T follicular helper cell (primary cell): ENCODE data around the gene COL28A1.
"Not testable (repeated sequence)": the region's sequence is repeated elsewhere in the genome, so short reads cannot be mapped to it uniquely, and the experiment has no call there.

ENCODE experiments used
- DNase-seq: peaks from one replicate; pipeline ENCODE4 v3.0.0-alpha.2; 2020; ENCODE audit warnings: low read depth

The COL28A1 gene

DNA sequence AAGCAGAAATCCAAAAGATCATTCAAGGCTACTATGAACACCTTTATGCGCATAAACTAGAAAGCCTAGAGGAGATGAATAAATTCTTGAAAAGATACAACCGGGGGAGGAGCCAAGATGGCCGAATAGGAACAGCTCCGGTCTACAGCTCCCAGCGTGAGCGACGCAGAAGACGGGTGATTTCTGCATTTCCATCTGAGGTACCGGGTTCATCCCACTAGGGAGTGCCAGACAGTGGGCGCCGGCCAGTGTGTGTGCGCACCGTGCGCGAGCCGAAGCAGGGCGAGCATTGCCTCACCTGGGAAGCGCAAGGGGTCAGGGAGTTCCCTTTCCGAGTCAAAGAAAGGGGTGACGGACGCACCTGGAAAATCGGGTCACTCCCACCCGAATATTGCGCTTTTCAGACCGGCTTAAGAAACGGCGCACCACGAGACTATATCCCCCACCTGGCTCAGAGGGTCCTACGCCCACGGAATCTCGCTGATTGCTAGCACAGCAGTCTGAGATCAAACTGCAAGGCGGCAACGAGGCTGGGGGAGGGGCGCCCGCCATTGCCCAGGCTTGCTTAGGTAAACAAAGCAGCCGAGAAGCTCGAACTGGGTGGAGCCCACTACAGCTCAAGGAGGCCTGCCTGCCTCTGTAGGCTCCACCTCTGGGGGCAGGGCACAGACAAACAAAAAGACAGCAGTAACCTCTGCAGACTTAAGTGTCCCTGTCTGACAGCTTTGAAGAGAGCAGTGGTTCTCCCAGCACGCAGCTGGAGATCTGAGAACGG lies 70.5 kb downstream of the COL28A1 start:
- DNase-seq, result not testable (repeated sequence)

GRCh38 chr7:7454000-7454399 lies 81.7 kb downstream of the COL28A1 start:
- DNase-seq, result no peak

- no peak for DNase-seq
Observed at GRCh38 chr7:7452652-7453051, 83.0 kb downstream of the COL28A1 start.

GRCh38 chr7:7452119-7452518 lies 83.6 kb downstream of the COL28A1 start:
- DNase-seq, result no peak

DNA sequence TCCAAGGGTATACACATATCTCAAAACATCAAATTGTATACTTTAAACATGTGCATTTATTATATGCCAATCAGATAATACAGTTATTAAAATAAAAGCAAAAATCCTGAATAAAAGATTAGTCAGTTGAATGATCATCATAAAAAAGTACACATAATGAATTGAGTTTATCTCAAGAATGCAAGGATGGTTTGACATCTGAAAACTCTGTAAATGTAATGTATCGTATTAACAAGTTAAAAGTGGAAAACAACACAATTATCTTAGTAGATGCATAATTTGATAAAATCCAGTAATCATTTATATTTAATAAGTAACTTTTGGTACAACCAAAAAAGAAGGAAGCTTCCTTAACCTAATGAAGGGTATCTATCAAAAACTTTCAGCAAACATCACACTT lies 86.6 kb downstream of the COL28A1 start:
- DNase-seq, result no peak

DNA sequence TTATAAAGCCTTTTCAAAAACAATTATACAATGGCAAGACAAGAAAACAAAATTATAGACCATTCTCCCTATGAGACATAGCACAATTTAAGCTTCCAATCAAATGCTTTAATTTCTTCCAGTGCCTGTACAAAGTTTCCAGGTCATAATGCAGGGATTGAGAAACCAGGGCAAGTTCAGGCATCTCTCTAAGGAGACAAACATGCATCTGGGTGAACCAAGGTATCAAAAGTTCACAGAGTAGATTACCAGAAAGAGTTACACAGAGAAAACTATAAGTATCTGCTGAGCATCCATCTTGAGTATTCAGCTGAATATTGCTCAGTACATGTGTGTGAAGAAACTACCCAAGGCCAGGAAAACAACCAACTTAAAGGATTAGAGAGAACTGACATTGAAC lies 89.1 kb downstream of the COL28A1 start:
- DNase-seq, result no peak

DNA sequence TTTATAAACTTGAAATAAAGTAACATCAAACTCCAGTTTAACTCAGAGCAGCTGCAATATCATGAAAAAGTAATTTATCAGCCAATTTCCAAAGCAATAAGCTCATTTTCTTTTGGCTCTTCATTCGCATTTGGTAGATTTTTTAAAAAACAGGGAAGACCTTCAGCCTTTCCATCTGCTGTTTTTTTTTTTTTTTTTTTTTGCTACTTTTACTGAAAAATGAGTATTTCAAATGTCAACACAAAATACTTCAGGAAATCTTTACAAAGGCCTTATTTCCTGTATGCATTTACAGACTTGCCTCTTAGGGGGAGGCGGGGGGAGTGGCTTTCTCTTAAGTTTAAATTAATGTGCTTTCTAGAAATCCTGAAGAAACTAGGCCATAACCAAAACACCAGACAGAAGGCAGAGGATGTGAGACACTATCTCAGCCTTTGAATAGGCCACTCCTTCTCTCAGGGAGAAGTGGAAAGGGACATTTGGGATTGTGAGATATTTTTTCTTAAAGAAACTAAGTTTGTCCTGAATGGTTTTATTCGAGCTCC lies 91.8 kb downstream of the COL28A1 start:
- DNase-seq, result no peak

DNA sequence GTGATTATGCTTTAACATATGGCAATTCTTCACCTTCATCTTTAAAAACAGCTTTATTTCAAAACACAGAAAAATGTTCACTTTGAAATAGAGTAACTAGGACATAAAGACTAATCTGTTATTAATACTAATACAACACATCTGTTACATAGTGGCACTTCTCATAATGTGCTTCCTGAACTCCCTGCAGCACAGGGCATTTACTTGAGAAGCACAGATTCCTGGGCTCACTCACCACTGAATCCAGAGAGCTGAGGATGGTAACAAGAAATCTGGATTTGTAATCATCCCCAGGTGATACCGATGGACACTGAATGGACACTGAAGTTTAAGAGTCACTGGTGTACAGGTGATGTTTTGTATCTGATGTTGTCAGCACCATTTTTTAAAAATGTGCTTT lies 96.1 kb downstream of the COL28A1 start:
- no peak for DNase-seq

GRCh38 chr7:7438851-7439250 lies 96.8 kb downstream of the COL28A1 start:
- DNase-seq, result no peak

- DNase-seq, result no peak
Observed at GRCh38 chr7:7435978-7436377, 99.7 kb downstream of the COL28A1 start.

DNA sequence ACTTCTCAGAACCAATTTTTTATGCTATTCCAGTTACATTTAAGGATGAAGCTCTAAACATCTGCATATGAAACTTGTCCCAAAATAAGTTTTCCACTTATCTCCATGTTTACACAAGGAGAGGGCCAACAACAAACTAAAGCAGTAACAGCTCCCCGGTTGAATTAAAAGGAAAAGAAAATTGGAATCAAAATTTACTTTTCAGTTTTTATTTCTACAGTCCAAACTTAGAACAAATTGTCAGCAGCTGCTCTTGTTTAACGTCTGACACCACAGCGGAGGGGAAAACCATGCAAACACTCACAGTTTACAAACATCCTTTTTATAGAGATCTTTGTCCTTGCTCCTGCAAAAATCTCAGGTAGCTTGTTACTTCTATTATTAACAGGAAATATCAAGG lies 101.3 kb downstream of the COL28A1 start:
- DNase-seq, result no peak

DNA sequence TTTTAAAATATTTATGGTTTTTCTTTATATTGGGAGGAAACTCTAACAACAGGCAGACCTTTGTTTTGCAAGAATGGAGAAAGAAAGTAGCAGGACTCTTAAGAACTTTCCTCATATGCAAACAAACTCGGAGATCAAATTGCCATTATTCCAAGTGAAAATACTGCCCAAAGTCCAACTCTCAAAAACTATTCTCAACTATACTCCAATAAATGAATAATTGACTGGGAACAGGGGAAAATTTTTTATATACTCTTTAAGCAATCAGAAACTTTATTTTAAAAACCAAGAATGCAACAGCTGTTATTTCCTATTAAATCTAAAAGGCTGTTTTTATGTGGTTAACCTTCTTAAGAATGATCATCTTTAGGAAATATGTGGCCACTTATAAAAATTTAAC lies 101.9 kb downstream of the COL28A1 start:
- no peak for DNase-seq

- DNase-seq, result no peak
Observed at GRCh38 chr7:7432979-7433378, 102.7 kb downstream of the COL28A1 start.

GRCh38 chr7:7428806-7429205 lies 106.9 kb downstream of the COL28A1 start:
- no peak for DNase-seq

GRCh38 chr7:7427363-7427762 lies 108.3 kb downstream of the COL28A1 start:
- DNase-seq, result no peak

DNA sequence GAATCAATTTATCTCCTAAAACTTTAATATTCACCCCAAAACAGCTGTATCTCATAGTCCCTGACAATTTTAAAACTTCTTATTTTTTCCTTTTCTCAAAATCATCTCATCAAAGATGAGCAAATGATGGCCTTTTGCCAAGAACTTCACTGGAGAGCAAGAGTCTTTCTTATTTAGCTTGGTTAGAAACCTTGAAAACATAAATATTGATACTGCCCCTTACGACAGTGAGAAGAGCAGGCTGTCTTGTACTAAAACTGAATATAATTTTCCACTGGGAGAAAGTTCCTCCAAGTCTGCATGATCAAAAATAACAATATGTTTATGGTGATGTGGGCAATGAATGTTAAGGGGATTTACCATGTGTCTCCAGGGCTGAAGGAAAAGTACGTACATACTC lies 109.0 kb downstream of the COL28A1 start:
- DNase-seq, result no peak

- no peak for DNase-seq
Observed at GRCh38 chr7:7425321-7425720, 110.4 kb downstream of the COL28A1 start.

DNA sequence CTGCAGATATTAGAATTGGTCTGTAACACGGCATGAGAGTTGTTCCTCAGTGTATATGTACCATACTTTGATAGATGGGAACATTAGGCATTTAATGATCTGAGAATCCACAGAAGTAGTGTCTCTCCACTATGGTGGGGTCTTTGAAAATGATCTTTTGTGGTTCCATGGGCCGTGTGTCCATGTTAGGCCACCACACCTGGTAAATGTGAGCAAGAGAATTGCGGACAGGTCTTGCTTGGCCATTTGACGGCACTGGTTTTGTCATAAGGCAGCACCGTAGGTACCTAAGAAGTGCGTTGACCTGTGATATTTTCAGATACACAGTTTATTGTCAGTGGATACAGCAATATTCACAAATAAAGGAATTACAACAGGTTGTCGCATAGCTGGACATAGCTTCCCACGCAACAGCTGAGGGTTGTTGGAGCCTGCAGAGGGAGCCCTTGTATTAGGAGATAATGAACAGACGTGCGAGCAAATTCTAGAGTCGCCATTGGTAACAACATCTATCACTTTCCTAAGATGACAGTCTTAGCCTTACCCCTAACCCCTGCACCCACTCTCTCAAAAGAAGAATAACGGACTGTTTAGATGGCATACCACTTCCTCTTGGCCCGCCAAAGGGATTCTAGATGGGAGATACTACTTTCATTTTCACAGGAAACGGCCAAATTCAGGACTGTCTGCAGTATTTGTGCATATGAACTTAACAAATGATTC lies 111.4 kb downstream of the COL28A1 start:
- DNase-seq, result peak; percentile 19

DNA sequence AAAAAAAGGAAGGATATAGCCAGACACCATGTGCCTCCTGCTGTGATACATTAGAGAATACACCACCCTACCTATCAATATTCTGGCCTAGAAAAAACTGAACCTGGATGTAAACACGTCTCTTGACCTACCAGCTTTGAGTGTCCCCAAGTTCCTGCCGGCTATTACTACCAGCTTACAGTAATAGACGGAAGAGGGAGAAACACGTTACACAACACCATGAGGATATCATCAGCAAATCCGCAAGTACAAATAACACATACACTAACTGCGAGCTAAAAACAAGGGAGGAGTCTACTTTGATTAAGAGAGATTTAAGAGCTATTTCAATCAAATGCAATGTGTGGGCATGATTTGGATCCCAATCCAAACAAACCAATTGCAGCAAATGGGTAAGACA lies 113.0 kb downstream of the COL28A1 start:
- DNase-seq, result no peak

DNA sequence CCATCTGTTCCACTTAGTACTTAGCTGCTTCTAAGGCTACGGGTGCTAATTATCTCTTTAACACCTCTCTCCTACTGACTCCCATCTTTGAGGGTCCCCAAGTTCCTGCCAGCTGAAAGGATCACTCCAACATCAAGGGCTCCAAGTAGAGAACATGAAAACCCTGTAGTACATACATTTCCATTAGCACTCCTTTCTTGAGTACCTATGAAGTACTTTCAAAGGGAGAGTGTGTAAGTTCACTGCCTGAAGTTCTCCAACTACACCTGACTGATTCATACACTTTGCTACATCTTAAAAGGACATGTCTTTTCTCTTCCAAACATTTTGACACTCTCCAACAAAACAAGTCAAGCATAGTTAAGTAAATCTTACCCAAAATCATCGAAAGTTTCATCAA lies 113.8 kb downstream of the COL28A1 start:
- no peak for DNase-seq

GRCh38 chr7:7418997-7419396 lies 116.7 kb downstream of the COL28A1 start:
- DNase-seq, result no peak

DNA sequence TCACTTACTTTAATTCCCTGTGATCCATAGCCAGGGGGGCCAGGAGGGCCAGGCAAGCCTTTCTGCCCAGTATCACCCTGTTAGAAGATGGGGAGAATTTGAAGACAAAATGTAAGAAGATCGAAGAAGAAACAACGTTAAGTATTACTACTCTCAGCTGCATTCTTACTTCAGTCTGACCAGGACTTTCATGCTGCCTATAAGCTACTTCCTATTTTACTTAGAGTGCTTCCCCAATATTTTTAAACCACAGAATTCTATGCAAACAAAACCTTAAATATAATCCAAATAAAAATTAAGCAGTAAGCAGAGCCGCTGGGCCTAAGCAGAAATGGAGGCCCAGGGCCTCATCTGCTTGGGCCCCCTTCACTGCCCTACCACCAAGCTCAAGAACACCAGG lies 117.8 kb downstream of the COL28A1 start:
- DNase-seq, result no peak

- no peak for DNase-seq
Observed at GRCh38 chr7:7417414-7417813, 118.3 kb downstream of the COL28A1 start.
